AG09309 (cell line): ENCODE data around the gene PTPRT.

Experiments
- DNase-seq: peaks from one replicate; pipeline ENCODE4 v3.0.0-alpha.2; 2010; ENCODE audit warnings: low read depth
- H3K4me3 ChIP-seq: 2 replicates; pipeline ENCODE4 v1.5.1; 2011; ENCODE audit warnings: mild to moderate bottlenecking, low read depth, low read length, moderate library complexity; ENCODE audit not compliant: control insufficient read depth
- TF ChIP-seq, protein P1 (sequence below): IDR thresholded peaks from 2 replicates; pipeline ENCODE4 v1.5.1; 2011; ENCODE audit warnings: mild to moderate bottlenecking, low read depth, low read length, inconsistent platforms; ENCODE audit not compliant: insufficient read depth, control insufficient read depth; ENCODE audit errors: missing control alignments

Gene PTPRT

DNA sequence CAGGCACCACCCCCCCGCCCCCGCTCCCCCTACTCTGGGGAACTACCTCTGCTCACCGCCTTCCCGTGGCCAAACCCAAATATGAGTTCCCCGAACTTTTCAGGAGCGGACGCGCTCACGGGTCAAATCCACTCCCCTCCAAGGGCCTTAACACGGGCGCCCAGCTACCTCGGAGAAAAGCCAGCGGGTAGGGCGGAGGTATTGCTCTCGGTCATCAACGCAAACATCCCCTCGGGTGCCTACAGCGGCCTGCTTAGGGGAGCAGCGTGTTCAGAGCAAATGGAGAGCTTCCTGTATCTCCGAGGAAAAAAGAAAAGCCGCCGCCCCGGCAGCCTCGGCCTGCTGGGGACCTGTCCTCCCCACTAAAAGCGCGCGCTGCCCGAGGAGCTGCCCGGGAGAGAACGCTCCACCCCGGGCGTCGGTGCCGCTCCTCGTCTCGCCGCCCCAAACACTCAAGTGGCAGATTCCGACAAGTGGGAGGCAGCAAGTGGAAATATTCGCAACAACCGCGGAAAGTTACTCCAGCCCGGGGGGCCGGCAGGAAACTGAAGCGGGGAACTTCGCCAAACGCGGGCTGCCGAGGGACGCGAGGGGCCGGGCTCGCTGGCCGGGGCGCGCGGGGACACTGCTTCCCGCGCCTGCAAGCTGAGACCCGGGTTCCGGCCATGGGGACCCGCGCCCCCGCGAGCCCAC, 699 bp downstream of the PTPRT start:
- TF ChIP-seq, protein P1, sequence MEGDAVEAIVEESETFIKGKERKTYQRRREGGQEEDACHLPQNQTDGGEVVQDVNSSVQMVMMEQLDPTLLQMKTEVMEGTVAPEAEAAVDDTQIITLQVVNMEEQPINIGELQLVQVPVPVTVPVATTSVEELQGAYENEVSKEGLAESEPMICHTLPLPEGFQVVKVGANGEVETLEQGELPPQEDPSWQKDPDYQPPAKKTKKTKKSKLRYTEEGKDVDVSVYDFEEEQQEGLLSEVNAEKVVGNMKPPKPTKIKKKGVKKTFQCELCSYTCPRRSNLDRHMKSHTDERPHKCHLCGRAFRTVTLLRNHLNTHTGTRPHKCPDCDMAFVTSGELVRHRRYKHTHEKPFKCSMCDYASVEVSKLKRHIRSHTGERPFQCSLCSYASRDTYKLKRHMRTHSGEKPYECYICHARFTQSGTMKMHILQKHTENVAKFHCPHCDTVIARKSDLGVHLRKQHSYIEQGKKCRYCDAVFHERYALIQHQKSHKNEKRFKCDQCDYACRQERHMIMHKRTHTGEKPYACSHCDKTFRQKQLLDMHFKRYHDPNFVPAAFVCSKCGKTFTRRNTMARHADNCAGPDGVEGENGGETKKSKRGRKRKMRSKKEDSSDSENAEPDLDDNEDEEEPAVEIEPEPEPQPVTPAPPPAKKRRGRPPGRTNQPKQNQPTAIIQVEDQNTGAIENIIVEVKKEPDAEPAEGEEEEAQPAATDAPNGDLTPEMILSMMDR: no peak
- H3K4me3 ChIP-seq: no peak overlapping the region
- DNase-seq: no peak

DNA sequence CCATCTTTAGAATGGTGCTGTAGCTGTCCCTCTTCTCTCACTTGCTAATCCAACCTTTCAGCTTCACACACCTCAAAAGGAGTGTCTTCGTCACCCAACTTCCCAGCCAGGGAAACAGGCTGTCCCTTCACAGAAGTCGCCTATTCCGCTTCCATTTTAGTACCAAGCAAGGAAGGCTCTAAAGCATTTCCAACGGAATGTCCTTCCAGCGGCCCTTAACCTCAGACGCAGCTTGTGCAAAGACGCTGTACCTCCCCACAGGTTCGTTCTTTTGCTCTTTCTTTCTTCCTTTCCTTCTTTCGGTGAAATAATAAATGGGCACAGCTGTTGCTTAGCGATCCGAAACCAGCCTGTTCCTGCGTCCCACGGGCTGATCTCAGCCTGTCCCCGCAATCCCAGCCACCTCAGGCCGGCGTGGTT, 1.5 kb downstream of the PTPRT start:
- TF ChIP-seq, protein P1: no peak
- no peak overlapping the region for H3K4me3 ChIP-seq
- DNase-seq: no peak

DNA sequence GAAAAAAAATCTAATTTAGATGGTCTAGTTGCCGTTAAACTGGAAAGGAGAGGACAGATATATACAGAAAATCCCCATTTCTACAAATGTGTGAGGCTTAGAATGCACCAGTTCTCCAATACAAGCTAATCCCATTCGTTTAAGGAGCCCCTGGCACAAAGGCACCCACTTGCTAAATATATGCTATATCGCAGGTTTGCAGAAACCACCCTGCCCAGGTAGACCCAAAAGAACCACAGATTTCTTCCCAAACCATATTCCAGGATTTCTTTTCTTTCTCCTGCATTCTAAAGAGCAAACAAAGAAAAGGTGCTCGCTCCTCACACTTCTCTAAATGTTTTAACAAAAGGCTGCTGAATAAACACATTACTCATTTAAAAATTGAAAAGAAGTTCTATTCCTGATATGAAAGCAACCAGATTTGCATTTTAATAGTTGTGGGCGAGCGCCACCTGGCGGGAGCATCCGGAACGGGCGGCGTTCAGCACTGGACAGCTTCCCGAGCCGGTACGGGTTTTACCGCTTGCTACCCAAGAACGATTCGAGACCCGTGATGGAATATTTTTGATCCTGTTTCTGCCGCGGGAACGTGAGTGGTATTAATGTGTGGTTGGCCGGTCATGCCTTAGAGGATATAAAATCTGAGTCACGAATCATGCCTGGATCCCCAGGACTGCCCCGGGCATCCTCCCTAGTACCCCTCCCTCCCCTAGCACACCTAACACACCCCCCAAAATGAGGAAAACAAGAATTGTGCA, 2.1 kb downstream of the PTPRT start:
- DNase-seq: peak; percentile 13
- no peak overlapping the region for H3K4me3 ChIP-seq
- TF ChIP-seq, protein P1: peak; percentile 93

DNA sequence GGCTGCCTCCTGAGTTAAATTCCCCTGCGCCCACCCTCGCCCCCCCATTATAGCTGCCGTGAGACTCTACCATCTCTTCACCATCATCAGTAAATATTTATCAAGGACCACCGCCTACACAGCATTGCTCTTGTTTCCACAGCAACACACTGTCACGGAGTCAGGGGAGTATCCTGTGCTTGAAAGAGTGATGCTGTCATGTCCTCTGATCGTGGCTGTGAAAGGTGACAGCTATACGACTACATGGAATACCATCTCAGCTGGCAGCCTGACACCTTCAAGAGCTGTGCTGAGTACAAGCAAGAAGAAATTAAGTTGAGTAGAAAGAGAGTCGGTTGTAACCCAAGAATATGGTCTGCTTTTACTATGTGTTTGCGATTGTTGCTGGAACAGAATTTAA, 3.4 kb downstream of the PTPRT start:
- TF ChIP-seq, protein P1: no peak
- DNase-seq: no peak
- H3K4me3 ChIP-seq: no peak overlapping the region

DNA sequence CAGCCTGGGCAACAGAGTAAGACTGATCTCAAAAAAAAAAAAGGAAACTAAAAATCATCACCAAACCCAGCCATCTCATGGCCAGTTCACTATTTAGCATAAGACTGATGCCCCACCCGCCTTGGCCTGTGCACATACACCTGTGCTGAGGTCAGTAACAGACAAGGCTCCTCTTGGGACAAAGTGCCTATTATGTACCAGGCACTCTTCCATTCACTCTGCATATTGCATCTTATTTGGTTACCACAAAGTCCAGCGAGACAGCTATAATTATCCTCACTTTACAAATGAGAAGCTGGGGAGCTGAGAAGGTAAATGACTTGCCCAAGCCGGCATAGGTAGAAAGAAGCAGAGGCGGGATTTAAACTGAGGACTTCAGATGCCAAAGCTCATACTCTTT, 3.8 kb downstream of the PTPRT start:
- TF ChIP-seq, protein P1: no peak
- no peak overlapping the region for H3K4me3 ChIP-seq
- DNase-seq: no peak

DNA sequence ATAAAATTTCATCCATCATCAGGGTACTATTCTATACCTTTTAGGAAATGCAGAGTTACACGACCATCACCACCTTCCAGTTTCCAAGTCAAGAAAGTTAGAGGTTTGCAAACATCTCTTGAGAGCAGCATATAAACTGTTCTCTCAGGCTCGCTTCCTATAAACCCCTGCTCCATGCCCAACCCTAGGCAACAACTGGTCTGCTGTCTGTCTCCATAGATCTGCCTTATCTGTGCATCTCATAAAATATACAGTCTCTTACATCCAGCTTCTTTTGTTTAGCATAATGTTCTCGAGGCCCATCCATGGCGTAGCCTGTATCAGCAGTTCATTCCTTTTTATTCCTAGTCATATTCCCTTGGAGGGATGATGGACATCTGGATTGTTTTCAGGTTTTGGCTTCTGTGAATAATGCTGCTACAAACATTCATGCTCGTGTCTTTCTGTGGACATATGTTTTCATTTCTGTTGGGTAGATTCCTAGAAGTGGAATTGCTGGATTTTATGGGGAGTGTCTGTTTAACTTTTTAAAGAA, 6.1 kb downstream of the PTPRT start:
- TF ChIP-seq, protein P1: no peak
- no peak for DNase-seq
- H3K4me3 ChIP-seq: no peak overlapping the region
